Suprapubic skin (tissue), 4 donors: ENCODE data around the gene OR5A2.

Experiments used
- CTCF ChIP-seq, 2 donors: fragments of 200-600 bp in 1 of 2; fragments of 450-650 bp in 1 of 2; sonication (generic) in 1 of 2; IDR thresholded peaks; one replicate each; pipeline ENCODE4 v1.5.1; 2016 to 2019; ENCODE audit warnings: antibody characterized with exemption in 2 of 2, mild to moderate bottlenecking in 1 of 2, moderate library complexity in 1 of 2
- EP300 ChIP-seq: sonication (generic); formaldehyde crosslinking; IDR thresholded peaks from one replicate; pipeline ENCODE4 v1.6.1; 2017; ENCODE audit warnings: antibody characterized with exemption
- POLR2A ChIP-seq, 2 donors: fragments of 450-650 bp; IDR thresholded peaks; one replicate each; pipeline ENCODE4 v1.6.1; 2017; ENCODE audit warnings: antibody characterized with exemption in 2 of 2, mild to moderate bottlenecking in 2 of 2, moderate library complexity in 2 of 2
- POLR2AphosphoS5 ChIP-seq, 3 donors: sonication (generic); formaldehyde crosslinking; IDR thresholded peaks; one replicate each; pipeline ENCODE4 v1.6.1; 2017; ENCODE audit warnings: antibody characterized with exemption in 3 of 3

GRCh38 chr11:59463190-59463641 is 37.0 kb upstream of the OR5A2 start:
- no peak for TF ChIP-seq CTCF (IDR thresholded peaks at IDR 0.05)
- TF ChIP-seq POLR2A (IDR thresholded peaks at IDR 0.05): no peak
- no peak for TF ChIP-seq POLR2AphosphoS5 (IDR thresholded peaks at IDR 0.05)
- no peak for TF ChIP-seq EP300
